Stimulated activated CD4-positive, alpha-beta T cell treated with anti-CD3 and anti-CD28 coated beads, Interleukin-4, amount 100 ng/mL, for 1 hour (primary cell): ENCODE data around the gene OR2K2.
"Not testable (repeated sequence)": the region's sequence is repeated elsewhere in the genome, so short reads cannot be mapped to it uniquely, and the experiment has no call there.

Source experiments
- DNase-seq: peaks from one replicate; pipeline ENCODE4 v3.0.0-alpha.2; 2020

The OR2K2 gene

GRCh38 chr9:111297066-111297824 lies 32.8 kb downstream of the OR2K2 start:
- no peak for DNase-seq

- DNase-seq: no peak
These were observed 35.2 kb downstream of the OR2K2 start for GRCh38 chr9:111294691-111295451.

GRCh38 chr9:111287127-111287526 lies 42.9 kb downstream of the OR2K2 start:
- DNase-seq: no peak

DNA sequence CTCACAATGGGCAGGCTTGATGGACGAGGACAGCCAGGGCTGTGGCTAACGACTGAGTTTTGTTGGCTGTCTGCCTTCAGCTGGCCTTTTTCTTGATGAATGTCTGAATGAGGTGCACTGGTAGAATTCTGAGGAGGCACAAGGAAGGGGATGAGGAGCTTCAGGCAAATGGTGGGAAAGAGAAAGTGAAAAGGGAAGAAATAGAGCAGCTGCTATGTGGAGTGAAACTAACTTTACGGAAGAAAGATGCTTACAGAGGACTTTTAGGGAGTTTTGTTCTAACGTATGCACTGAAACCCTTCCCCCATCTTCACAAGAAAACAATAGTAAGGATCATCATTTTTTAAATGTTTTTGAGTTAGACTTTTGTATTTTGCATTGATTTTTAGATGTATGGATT lies 45.3 kb downstream of the OR2K2 start:
- no peak for DNase-seq

DNA sequence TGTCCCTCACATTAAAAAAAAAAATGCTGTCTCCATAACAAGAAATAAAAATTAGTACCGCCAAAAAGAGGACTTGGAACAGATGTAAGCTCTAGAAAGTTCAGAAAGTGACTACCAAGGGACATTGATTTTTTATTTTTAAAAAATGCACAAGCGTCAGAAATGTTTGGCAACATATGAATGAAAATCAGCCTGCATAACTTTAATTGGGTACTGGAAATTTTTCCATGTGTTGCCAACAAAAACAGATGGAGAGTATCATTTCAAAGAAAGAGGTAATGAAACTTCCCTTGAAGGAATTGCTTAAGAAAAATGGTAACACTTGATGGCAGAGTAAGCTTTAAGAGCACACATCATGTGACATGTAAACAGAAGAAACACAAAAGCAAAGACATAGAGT lies 47.2 kb downstream of the OR2K2 start:
- DNase-seq: no peak

- DNase-seq: not testable (repeated sequence)
These were observed 49.2 kb downstream of the OR2K2 start for GRCh38 chr9:111280795-111281194.
